ENCODE results near the gene C3AR1.
"Not testable (repeated sequence)": the region's sequence is repeated elsewhere in the genome, so short reads cannot be mapped to it uniquely, and the experiment has no call there.

DNA sequence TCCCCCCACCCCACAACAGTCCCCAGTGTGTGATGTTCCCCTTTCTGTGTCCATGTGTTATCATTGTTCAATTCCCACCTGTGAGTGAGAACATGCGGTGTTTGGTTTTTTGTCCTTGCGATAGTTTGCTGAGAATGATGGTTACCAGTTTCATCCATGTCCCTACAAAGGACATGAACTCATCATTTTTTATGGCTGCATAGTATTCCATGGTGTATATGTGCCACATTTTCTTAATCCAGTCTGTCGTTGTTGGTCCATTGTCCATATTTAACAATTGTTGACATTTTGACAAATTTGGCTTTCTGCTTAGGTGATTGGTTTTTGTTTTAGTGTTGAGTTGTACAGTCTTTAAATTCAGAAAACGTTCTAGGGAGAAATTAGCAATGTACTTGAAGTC is 47.0 kb upstream of the C3AR1 start:
- TF ChIP-seq CTCF (conservative IDR thresholded peaks at IDR 0.05); ZFX (IDR thresholded peaks at IDR 0.05): not testable (repeated sequence)
